HG03558 (cell line): Measurements from ENCODE around the gene DPEP1.
A peak's percentile ranks its signal among the peaks of the same experiment; 100 is the strongest.
"Not testable (repeated sequence)": the region's sequence is repeated elsewhere in the genome, so short reads cannot be mapped to it uniquely, and the experiment has no call there.

Experiments used
- ATAC-seq: cut with Tn5 transposase; IDR thresholded peaks from one replicate; pipeline ENCODE4 v1.9.1; 2021; ENCODE audit warnings: moderate number of reproducible peaks; ENCODE audit not compliant: unreplicated experiment; ENCODE audit errors: extremely low read depth

The DPEP1 gene

DNA sequence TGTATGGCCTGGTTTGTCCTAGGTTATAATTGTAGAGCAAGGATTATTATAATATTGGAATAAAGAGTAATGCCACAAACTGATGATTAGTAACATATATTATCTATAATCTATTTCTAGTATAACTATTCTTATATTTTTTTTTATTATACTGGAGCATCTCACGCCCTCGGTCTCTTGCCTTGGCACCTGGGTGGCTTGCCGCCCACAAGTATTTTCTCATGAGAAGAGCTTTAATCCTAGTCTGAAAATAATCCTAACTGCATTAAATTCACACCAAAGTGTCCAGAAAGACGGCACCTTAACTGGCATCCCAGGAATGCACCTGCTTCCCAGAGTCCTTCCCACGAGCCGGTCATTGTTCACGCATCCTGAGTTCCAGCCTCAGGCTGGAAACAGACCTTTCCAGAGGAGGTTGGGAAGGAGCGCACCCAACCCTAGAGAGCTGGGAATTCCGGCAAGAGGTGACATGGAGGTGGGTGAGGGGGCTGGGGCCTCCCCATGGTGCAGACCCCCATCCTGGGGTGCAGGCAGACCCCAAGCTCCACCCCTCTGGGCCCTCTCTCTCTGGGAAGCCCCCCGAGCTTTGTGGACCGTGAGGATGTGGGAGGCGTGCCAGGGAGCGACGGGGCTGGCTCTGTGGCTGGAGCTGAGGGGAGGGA lies 28.1 kb downstream of the DPEP1 start:
- no peak for ATAC-seq

DNA sequence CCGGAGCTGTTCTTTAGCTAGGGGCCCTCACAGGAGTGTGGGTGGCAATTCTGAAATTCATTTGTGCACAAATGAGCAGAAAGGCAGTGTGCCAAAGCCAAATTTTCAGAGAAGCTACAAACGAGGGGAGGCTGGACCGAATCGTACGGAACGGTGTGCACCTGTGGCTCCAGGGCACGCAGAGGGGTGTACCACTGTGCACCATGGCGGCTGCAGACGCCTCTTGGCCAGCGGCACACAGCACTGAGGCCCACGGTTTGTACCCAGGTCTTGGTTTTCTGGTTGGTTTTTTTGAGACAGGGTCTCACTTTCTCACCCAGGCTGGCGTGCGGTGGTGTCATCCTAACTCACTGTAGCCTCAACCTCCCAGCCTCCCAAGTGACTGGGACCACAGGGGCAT lies 29.1 kb downstream of the DPEP1 start:
- no peak for ATAC-seq

DNA sequence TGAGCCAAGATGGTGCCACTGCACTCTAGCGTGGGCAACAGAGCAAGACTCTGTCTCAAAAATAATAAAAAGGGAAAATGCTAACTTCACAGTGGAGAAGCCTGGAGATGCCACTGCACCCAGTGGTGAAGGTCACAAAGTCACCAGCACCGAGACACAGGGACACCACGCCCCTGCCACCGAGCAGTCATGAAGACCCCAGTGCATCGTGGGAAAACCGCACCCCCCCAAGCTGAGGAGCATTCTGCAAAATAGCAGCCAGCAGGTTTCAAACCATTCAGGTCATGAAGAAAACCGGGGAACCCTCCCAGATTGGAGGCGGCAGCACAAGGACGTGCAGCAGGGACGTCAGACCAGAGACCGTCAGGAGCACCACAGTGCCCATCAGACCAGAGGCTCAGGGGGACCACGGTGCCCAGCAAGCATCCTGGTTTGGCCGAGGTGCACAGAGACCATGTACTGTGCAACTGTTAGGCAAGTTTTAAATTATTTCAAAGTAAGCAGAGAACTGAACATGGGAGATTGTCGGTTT lies 30.4 kb downstream of the DPEP1 start:
- ATAC-seq = no peak

DNA sequence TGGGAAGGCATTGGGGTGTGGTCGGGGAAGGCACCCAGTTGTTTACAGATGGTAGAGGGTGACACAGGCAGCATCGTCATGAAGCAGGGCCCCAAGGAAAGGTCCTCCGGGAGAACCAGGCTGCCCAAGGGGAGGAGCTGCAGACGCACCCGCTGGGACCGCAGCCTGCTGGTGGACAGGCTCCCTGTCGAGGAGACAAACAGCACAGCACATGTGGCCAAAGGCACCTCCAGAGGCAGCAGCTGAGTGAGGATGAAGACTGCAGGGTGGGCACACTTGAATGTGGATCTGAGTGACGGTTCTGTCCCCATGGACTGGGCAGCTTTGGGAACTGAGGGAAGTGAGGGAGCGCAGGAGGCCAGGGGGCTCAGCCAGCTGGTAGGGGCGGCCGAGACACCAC lies 31.7 kb downstream of the DPEP1 start:
- no peak for ATAC-seq

DNA sequence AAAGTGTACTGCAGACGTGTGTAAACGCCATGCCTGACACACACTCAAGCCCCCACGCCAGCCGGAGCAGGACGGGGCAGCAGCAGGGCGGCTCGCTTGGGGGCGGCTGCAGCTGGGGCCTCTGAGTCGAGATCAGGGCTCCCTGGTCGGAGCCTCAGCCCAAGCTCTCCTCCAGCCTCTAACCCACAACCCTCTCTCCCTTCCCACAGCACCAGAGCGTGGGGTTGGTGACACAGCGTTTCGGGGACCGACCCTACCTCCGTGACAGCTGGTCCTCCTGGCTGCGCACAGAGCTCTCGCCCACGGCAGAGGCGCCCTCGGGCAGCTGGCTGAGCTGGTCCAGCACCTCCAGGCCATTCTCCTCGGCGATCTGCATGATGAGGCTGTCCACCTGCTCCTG lies 32.8 kb downstream of the DPEP1 start:
- no peak for ATAC-seq

DNA sequence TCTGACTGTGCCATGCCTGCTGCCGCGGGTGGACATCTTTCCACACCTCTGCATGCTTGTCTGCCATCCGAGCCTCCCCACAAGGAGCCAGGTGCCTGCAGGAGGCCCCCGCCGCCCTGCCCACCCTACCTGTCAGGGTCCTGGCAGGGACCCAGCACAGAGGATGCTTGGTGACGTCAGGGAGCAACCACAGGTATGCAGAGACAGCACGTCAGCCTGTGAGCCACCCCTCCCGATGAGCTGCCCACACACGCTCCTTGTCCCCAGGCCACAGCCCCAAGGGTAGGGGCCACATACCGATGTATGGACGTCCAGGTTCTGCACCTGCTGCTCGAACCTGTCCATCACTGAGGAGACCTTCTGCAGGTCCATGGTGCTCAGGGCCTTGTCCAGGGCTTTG lies 33.5 kb downstream of the DPEP1 start:
- no peak for ATAC-seq

DNA sequence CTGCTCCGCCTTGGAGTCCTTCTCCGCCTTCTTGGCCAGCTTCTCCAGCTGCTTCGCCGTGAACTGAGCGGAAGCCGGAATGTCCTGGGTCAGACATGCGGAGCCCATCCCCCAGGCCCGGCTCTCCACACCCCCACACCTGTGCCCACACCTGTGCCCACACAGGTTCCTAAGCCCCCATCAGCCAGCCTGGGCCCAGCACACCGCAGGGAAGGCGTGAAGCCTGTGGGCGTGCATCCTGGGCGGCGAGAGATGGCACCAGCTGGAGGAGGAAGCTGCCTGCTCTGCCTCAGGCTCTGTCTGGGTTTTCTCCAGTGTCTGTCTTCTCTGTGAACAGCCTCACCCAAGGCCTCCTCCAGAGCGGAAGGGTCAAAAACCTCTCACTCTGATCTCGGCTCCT lies 38.1 kb downstream of the DPEP1 start:
- no peak for ATAC-seq

DNA sequence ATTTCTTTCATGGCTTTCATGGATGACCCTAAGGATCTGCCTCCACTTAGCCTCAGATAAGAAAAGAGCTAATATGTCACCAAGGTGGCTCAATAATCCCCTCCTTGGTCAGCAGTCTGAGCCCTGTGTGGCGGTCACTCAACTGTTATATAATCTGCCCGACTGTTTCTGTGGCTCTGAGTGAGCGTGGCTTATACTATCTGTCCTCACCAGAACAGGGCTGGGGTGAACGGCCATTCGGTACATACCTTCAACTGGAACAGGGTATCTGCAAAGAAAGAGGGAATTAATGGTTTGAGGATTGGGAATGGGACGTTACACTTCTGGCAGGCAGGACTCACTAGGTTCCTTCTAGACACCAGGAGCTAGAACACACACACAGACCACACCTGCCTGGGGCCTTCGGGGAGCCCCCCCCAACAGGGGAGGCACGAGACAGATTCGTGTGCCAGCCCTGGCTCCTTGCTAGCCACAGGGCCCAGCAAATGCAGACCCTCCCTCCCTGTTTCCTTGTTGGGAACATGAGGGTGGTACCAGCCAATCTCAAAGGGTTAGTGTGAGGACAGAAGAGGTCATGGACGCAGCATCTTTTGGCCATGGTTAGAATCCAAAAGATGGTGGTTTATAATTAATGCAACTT lies 40.3 kb downstream of the DPEP1 start:
- no peak for ATAC-seq

DNA sequence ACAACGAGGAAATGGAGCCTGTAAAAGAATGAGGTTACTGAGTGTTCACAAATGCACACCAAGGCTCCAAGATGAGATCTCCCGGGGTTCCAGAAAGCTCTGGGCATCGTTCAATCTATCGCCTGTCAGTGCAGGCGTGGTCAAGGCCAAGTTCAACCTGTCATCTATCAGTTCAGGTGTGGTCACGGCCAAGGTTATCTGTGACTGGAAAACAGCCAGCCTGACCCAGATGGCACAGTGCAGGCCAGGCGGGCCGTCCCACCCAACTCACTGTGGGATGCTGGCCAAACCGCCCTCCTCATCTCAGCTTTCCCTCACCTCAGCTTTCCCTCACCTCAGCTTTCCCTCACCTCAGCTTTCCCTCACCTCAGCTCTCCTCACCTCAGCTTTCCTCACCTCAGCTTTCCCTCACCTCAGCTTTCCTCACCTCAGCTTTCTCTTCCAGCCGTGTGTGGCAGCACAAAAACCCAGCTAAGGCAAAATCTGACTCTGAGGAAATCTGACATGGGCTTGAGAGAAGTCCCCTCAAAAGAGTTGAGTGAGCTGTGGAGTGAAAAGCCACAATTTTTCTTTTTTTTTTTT lies 41.7 kb downstream of the DPEP1 start:
- no peak for ATAC-seq

DNA sequence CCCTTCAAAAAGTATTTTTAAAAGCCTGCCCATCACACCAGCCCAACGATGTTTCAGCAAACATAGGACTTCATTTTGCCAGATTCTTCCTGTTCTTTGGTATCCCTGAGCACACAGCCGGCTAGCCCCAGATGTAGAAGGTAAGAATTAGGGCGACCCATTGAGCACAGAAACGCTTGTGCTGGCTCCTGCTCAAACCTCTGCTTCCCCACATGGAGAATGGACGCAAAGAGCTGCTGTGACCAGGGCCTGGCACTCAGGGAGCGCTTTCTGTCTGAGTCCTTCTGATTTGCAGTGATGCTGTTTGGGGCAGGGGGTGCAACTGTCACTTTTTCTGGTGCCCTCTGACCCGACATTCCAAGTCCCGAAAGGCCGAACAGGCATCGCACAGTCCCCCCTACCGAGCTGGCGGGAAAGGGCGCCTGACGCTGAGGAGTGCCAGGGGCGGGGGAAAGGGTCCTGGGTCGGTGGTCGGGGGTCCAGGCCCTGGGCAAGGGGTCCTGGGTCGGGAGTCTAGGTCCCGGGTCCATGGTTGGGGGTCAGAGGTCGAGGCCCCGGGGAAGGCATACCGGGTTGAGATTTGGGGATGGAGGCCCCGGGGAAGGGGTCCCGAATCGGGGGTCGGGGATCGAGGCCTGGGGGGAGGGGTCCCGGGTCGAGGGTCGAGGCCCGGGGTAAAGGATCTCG lies 43.1 kb downstream of the DPEP1 start:
- ATAC-seq = no peak

DNA sequence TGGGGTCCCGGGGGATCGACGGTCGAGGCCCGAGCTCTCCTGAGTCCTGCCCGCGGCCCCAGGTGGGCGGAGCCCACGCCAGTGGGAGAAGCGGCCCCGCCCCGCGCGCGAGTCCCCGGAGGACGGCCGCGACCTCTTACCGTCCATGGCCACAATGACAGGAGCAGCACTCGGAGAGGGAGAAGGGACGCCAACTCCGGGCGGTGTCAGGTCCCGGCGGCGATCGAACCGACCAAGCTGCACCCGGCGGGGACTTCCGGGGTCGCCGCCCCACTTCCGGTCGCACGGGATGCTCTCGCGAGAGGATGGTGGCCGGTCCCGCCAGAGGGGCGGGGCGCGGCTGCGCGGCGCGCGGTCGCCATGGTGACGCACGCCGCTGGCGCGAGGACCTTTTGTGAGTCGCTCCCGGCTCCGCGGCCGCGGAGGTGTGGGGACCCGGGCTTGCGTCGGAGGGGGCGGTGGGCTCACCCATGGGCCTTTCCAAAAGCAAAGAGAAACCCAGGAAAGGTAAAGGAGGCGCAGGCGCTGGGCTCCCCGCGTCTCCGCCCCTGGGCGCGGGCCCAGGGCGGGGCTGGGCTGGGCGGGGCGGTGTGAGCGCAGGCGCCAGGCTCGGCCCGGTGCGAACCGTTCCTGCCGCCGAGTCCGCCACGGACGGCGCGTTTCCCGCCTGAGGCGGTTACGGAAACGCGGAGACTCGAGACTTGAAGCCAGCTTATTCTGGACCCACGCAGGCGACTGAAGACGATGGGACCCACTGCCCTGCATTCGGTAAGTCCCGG lies 44.2 kb downstream of the DPEP1 start, which contains the start of the genes CHMP1A and SPATA33:
CHMP1A (minus strand) TSS at position 267 of the 779 bp plus-strand sequence; CDS start at position 147, 120 bp downstream.
SPATA33 (plus strand) TSS at position 395 of the 779 bp plus-strand sequence; CDS start at position 471, 76 bp downstream.
- ATAC-seq = peak; percentile 59

DNA sequence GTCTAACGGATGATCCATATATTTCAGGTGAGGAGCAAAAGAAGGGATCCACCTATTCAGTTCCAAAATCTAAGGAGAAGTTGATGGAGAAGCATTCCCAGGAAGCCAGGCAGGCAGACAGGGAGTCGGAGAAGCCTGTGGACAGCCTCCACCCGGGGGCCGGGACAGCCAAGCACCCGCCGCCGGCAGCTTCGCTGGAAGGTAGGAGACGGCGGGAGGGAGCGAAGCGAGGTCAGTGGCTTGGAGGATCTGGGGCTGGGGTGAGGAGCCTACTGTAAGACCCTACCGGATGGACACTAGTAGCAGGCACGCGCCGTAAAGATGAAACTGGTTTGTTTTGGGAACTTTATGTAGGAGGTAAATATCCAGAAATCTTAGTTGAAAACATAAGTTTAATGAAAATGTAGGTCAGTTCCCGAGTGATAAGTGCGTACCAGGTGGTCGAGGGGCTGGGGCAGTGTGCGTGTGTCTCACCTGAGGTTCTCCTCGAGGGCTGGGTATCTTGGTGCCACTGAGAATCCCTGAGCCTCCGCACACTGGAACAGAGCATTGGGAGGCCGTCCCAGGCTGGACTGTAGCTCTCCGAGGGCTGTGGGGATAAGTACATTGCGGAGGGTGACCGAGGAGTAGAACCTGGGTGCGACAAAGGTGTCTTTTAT lies 44.9 kb downstream of the DPEP1 start:
- ATAC-seq = peak; percentile 16

DNA sequence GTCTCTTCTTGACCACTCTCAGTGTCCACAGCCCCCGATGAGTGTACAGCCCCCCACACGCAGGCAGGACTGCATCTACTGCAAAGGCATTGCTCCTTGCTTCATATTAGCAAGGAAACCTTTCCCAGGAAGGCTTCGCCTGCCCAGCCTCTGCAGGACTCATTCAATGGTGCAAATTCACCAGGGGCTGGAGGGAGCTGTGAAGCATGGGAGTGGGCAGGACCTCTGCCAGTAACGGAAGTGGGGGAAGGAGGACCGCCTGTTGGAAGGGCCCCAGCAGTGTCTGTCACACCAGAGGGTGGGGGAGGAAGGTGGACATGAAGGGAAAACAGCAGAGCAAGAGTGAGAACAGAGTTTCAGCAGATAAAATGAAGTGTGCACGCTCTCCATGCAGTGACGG lies 46.7 kb downstream of the DPEP1 start:
- ATAC-seq = no peak

DNA sequence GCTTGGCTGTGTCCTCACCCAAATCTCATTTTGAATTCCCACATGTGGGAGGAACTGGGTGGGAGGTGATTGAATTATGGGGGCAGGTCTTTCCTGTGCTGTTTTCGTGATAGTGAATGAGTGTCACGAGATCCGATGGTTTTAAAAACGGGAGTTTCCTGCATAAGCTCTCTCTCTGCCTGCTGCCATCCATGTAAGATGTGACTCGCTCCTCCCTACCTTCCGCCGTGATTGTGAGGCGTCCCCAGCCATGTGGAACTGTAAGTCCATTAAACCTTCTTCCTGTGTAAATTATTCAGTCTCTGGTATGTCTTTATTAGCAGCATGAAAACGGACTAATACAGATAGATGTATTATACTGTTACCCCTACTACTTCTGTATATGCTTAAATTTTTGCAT lies 47.8 kb downstream of the DPEP1 start:
- no peak for ATAC-seq

DNA sequence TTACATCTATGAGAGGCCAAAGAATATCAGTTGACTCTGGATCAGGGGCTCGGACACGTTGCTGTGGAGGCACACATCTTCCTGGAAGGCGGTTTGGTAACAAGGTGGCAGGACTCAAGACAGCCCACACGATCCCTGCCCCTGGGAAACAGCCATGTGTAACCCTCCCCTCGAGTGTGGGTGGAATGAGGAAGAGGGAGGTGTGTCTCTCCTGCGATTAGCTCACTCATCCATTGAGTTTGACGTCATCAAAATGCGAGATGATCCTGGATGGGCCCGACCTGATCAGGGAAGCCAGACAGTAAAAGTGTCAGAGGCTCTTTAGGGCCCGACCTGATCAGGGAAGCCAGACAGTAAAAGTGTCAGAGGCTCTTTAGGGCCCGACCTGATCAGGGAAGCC lies 50.8 kb downstream of the DPEP1 start:
- not testable (repeated sequence) for ATAC-seq

DNA sequence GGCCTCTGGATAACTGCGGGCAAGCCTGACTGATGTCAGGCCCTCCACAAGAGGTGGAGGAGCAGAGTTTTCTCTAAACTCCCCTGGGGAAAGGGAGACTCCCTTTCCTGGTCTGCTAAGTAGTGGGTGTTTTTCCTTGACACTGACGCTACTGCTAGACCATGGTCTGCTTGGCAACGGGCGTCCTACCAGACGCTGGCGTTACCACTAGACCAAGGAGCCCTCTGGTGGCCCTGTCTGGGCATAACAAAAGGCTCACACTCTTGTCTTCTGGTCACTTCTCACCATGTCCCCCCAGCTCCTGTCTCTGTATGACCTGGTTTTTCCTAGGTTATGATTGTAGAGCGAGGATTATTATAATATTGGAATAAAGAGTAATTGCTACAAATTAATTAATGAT lies 53.6 kb downstream of the DPEP1 start:
- ATAC-seq = not testable (repeated sequence)

DNA sequence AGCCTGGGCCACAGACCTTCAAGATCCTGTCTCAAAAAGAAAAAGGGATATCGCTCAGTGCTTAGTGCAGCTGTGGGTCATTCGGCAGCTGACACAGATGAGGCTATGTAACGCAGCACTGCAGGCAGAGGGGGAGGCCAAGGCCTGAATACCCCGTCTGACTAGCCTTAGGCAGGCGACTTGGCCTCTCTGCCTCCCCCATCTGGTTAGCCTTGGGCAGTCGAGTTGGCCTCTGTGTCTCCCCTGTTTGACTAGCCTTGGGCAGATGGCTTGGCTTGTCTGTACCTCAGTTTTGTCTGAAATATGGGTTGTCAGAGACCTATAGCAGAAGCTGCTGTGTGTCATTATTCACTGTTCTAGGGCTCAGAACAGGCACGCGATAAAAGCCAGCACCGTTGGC lies 54.2 kb downstream of the DPEP1 start:
- ATAC-seq = no peak

DNA sequence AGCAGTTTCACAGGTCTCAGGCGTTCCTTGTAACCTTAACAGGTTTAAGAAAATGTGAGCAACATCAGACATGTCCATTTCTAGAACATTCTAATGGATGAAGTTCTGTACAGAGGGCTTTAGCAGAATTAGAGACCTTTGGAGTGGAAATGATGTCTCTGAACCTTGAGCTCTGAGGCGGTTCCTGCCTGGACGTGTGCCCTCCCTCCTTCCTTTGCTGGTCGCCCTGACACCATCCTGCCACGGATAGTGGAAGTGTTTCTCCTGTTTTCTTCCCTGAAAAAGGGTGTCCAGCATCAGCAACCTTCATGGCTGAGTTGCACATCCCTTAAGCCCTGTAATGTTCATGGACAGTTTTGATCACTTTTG lies 55.3 kb downstream of the DPEP1 start:
- no peak for ATAC-seq

DNA sequence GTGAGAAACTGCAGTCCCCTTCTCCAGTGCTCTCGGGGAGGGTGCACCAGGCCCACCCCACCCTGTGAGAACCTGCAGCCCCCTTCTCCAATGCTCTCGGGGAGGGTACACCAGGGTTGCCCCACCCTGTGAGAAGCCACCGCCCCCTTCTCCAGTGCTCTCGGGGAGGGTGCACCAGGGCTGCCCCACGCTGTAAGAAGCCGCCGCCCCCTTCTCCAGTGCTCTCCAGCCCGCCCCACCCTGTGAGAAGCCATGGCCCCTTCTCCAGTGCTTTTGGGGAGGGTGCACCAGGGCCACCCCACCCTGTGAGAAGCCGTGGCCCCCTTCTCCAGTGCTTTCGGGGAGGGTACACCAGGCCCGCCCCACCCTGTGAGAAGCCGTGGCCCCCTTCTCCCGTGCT lies 56.3 kb downstream of the DPEP1 start:
- no peak for ATAC-seq
